SU-DHL-6 (cell line): ENCODE data around the gene IL3.

Experiments used
- H2AFZ ChIP-seq: fragments of 200-600 bp; sonication (generic); 2 replicates; pipeline ENCODE4 v1.6.1; 2014; ENCODE audit warnings: low read depth, mild to moderate bottlenecking, moderate library complexity, mixed read lengths, antibody characterized with exemption, low read length; ENCODE audit not compliant: severe bottlenecking
- H3F3A ChIP-seq: fragments of 200-600 bp; shearing (Covaris generic); 2 replicates; pipeline ENCODE4 v1.6.0; 2016; ENCODE audit warnings: antibody characterized with exemption, mild to moderate bottlenecking; ENCODE audit not compliant: insufficient read depth
- H3K27ac ChIP-seq: fragments of 200-600 bp; sonication (generic); 2 replicates; pipeline ENCODE4 v1.5.1; 2016; ENCODE audit warnings: low read depth, mild to moderate bottlenecking, low read length, moderate library complexity, mixed read lengths
- H3K27me3 ChIP-seq: fragments of 200-600 bp; sonication (generic), shearing (Covaris generic); 2 replicates; pipeline ENCODE4 v1.6.0; 2014; ENCODE audit warnings: mild to moderate bottlenecking, low read length
- H3K36me3 ChIP-seq: fragments of 200-600 bp; sonication (generic); 2 replicates; pipeline ENCODE4 v1.6.1; 2014; ENCODE audit warnings: mild to moderate bottlenecking, low read length, mixed read lengths
- H3K4me2 ChIP-seq: fragments of 300-600, 200-600 bp; shearing (Covaris generic), sonication (generic); 2 replicates; pipeline ENCODE4 v1.6.0; 2014; ENCODE audit warnings: low read length, low read depth, mild to moderate bottlenecking; ENCODE audit not compliant: poor library complexity, severe bottlenecking
- H3K4me3 ChIP-seq: fragments of 200-600 bp; sonication (generic); 2 replicates; pipeline ENCODE4 v1.5.1; 2014; ENCODE audit warnings: antibody characterized with exemption, low read length, mild to moderate bottlenecking, mixed read lengths; ENCODE audit not compliant: insufficient read depth, poor library complexity, severe bottlenecking
- H3K79me2 ChIP-seq: fragments of 200-600 bp; sonication (generic); 2 replicates; pipeline ENCODE4 v1.6.1; 2014; ENCODE audit warnings: mild to moderate bottlenecking, low read length, moderate library complexity; ENCODE audit not compliant: insufficient read depth
- H3K9ac ChIP-seq: fragments of 200-600 bp; sonication (generic); 2 replicates; pipeline ENCODE4 v1.7.0; 2014; ENCODE audit warnings: mild to moderate bottlenecking, low read length
- H3K9me2 ChIP-seq: fragments of 200-600 bp; sonication (generic); replicated peaks from 2 replicates; pipeline ENCODE4 v1.6.1; 2014; ENCODE audit warnings: low read length; ENCODE audit not compliant: insufficient read depth
- H3K9me3 ChIP-seq: fragments of 200-600 bp; sonication (generic); 2 replicates; pipeline ENCODE4 v1.6.1; 2014; ENCODE audit warnings: low read length, mixed read lengths; ENCODE audit not compliant: insufficient read depth
- H4K20me1 ChIP-seq: fragments of 200-600 bp; sonication (generic); 2 replicates; pipeline ENCODE4 v1.6.1; 2014; ENCODE audit warnings: low read depth, mild to moderate bottlenecking, antibody characterized with exemption, low read length, moderate library complexity, mixed read lengths
- CTCF ChIP-seq: fragments of 200-600 bp; sonication (generic); IDR thresholded peaks from one replicate; pipeline ENCODE4 v1.5.1; 2017; ENCODE audit warnings: antibody characterized with exemption, mild to moderate bottlenecking, low read length, moderate library complexity; ENCODE audit not compliant: insufficient read depth, poor library complexity, severe bottlenecking
- EZH2phosphoT487 ChIP-seq: fragments of 200-600 bp; sonication (generic), shearing (Covaris generic); conservative IDR thresholded peaks from 2 replicates; pipeline ENCODE4 v1.6.1; 2018; ENCODE audit warnings: mild to moderate bottlenecking, antibody characterized with exemption, low read length, moderate library complexity, mixed read lengths

The IL3 gene

GRCh38 chr5:132112111-132112510 lies 51.7 kb downstream of the IL3 start:
- Histone ChIP-seq H2AFZ (no peak overlapping the region), H3K79me2 (no peaks in the 10 kb centered on the region), H3K27ac (no peak overlapping the region), H3K36me3 (no peaks in the 10 kb centered on the region), H3K27me3 (no peaks in the 10 kb centered on the region), H3K9me3 (no peaks in the 10 kb centered on the region), H4K20me1 (no peaks in the 10 kb centered on the region), H3F3A (no peaks in the 10 kb centered on the region), H3K4me2 (no peak overlapping the region), H3K9me2 (no peaks in the 10 kb centered on the region), H3K4me3 (no peak overlapping the region), H3K9ac (no peak overlapping the region)
- no peak for TF ChIP-seq CTCF
- no peak for TF ChIP-seq EZH2phosphoT487
